ENCODE data around the gene TEX2. TPM values are rescaled to one million over a fixed set of nuclear protein-coding genes. Genes with fewer than 3 reads are reported as not detected.

The TEX2 gene
- total and polyA plus RNA-seq, 2 of the 13 experiments (the other 11 are each of a cell fraction or from before 2014, with no cell fraction given) = 21.4 to 37.7 TPM

DNA sequence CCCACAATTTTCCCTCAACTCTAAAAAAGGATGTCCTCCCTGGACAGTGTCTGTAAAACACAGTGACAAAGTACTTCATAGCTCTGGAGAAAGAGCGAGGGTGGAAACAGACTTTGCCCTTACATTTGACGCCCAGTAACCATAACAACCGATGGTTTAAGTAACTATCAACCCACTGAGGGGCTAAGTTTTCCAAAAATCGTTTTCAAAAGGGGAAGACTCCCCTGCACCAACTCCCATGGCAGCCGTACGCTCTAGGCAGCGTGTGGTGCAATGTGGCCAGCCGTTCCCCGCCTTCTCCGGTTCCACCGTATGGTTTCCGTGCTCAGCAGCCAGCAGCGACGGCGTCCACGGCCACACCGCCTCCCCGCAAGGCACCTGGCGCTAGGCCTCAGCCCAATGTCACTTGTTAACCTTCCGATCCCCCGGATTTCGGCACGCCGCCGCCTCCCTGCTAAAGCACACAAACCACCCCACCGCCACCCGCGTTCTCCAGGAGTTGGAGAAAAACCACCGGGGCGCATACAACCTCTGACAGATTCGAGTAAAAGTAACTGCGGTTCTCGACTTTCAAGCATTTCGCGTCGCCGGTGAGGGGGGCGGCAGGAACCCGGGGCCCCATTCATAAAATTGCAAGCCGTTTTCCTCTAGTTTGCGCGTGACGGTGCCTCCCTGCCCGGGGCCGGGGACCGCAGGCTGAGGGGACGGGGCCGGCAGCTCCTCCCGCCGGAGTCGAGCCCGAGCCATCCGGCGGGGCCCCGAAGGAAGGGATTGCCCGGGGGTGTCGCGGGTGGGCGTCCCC is 661 bp downstream of the TEX2 start:
- no peaks in the 10 kb centered on the region; a peak in 2 of 5 replicates for H3K27me3 ChIP-seq (ENCODE audit: control insufficient read depth in 1 of 2, insufficient read depth in 2 of 2, low read length in 2 of 2)
- no peaks in the 10 kb centered on the region for H3K36me3 ChIP-seq (replicated peaks in 1 of 2; ENCODE audit: control insufficient read depth in 1 of 2, insufficient read depth in 2 of 2, low read length in 2 of 2)
- ChIA-PET POLR2A (interaction anchor here (0.7 to 5.2 kb wide), 8 partner anchors 10 to 235 kb away, joined by 3 to 80 read pairs (median 4); partner anchors contain the start of gene POLG2), CTCF (ENCODE audit: low intra/inter-chr PET ratio, low total read pairs) (no interaction called here)
- in situ Hi-C loops (cut with HindIII; ENCODE audit: extremely low pct_ligation_motif_present, low pct_unique_long_range_greater_than_20kb) = loop anchor here (5.0 kb wide), 1 partner anchor 115 kb away; no protein-coding TSS in a partner anchor
- peak; percentile 73 for ATAC-seq
- peaks cover 58% of the 10 kb centered on the region for H3K4me1 ChIP-seq (ENCODE audit: insufficient read depth, low read length)
- peak overlapping the region; percentile 92 to 94 (median 92) for H3K4me3 ChIP-seq (replicated peaks in 1 of 3; ENCODE audit: insufficient read depth in 1 of 3, low read depth in 2 of 3, low read length in 3 of 3)
- H3K27ac ChIP-seq (ENCODE audit: extremely low read length, insufficient read depth, low read length) = peak overlapping the region; percentile 82
- H4K20me1 ChIP-seq (ENCODE audit: insufficient read depth, low read length) = no peaks in the 10 kb centered on the region; the same call in 1 of the 2 replicates
- H3K9me3 ChIP-seq (ENCODE audit: low read length) = no peaks in the 10 kb centered on the region
- peak; percentile 41 for DNase-seq (ENCODE audit: low spot score)
- peak overlapping the region; percentile 99 for H3K4me2 ChIP-seq (ENCODE audit: low read depth, low read length)
- FAIRE-seq = no peak
- peak overlapping the region; percentile 86 for H3K9ac ChIP-seq (ENCODE audit: insufficient read depth, low read depth, low read length)
- WGBS (ENCODE audit: low lambda C conversion rate) = 0% methylated on average over 14 of the region's 59 CpGs
- no peak overlapping the region for H2AFZ ChIP-seq (ENCODE audit: low read length)
- peaks cover 46% of the 10 kb centered on the region for H3K79me2 ChIP-seq (ENCODE audit: insufficient read depth, low read length)
- intact Hi-C loops (cut with micrococcal nuclease; ENCODE audit: unreplicated experiment) = loop anchor here (5.0 kb wide), 2 partner anchors 45 to 115 kb away; no protein-coding TSS in a partner anchor
- no TSS peak for BruUV-seq (replicated peaks)
- no peak for TF ChIP-seq FOXO4 (CRISPR knock-in tag; conservative IDR thresholded peaks at IDR 0.05)
- TF ChIP-seq, protein P1, sequence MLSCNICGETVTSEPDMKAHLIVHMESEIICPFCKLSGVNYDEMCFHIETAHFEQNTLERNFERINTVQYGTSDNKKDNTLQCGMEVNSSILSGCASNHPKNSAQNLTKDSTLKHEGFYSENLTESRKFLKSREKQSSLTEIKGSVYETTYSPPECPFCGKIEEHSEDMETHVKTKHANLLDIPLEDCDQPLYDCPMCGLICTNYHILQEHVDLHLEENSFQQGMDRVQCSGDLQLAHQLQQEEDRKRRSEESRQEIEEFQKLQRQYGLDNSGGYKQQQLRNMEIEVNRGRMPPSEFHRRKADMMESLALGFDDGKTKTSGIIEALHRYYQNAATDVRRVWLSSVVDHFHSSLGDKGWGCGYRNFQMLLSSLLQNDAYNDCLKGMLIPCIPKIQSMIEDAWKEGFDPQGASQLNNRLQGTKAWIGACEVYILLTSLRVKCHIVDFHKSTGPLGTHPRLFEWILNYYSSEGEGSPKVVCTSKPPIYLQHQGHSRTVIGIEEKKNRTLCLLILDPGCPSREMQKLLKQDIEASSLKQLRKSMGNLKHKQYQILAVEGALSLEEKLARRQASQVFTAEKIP (CRISPR knock-in tag; IDR thresholded peaks at IDR 0.05; ENCODE audit: borderline replicate concordance) = no peak
- TF ChIP-seq ZNF274 (CRISPR knock-in tag; IDR thresholded peaks at IDR 0.05) = no peak
- TF ChIP-seq ZNF879 (CRISPR knock-in tag; IDR thresholded peaks at IDR 0.05) = no peak; the same call in 1 of the 2 replicates
- TF ChIP-seq, protein P2, sequence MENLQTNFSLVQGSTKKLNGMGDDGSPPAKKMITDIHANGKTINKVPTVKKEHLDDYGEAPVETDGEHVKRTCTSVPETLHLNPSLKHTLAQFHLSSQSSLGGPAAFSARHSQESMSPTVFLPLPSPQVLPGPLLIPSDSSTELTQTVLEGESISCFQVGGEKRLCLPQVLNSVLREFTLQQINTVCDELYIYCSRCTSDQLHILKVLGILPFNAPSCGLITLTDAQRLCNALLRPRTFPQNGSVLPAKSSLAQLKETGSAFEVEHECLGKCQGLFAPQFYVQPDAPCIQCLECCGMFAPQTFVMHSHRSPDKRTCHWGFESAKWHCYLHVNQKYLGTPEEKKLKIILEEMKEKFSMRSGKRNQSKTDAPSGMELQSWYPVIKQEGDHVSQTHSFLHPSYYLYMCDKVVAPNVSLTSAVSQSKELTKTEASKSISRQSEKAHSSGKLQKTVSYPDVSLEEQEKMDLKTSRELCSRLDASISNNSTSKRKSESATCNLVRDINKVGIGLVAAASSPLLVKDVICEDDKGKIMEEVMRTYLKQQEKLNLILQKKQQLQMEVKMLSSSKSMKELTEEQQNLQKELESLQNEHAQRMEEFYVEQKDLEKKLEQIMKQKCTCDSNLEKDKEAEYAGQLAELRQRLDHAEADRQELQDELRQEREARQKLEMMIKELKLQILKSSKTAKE (CRISPR knock-in tag; IDR thresholded peaks at IDR 0.05; ENCODE audit: borderline replicate concordance) = no peak
- TF ChIP-seq ZFP41 (CRISPR knock-in tag; IDR thresholded peaks at IDR 0.05; ENCODE audit: borderline replicate concordance) = 0 out of 2 replicates have a peak, but pooled peaks have one; percentile 40
- peak; percentile 64; the same call in 1 of the 2 replicates for TF ChIP-seq TIGD3 (CRISPR knock-in tag; IDR thresholded peaks at IDR 0.05; ENCODE audit: borderline replicate concordance)
- TF ChIP-seq NR2C2 (CRISPR knock-in tag; IDR thresholded peaks at IDR 0.05; ENCODE audit: borderline replicate concordance) = no peak
- TF ChIP-seq REXO4 (CRISPR knock-in tag; IDR thresholded peaks at IDR 0.05; ENCODE audit: borderline replicate concordance) = peak; percentile 12; the same call in 1 of the 2 replicates
- TF ChIP-seq ASH2L (IDR thresholded peaks at IDR 0.05; ENCODE audit: insufficient read length, low read depth, low read length) = peak; percentile 93

Measured in HepG2 (cell line).